Hepatocyte (in vitro differentiated cells): ENCODE data around the gene POLR1E.

ENCODE experiments used
- EZH2 ChIP-seq: fragments of 200-600 bp; sonication (generic); IDR thresholded peaks from 2 replicates; pipeline ENCODE4 v1.6.1; 2016; ENCODE audit warnings: antibody characterized with exemption, mild to moderate bottlenecking, borderline replicate concordance
- TF ChIP-seq, protein P1 (sequence below): fragments of 200-600 bp; sonication (generic); IDR thresholded peaks from 2 replicates; pipeline ENCODE4 v1.5.1; 2016; ENCODE audit warnings: antibody characterized with exemption, mild to moderate bottlenecking; ENCODE audit not compliant: poor library complexity

DNA sequence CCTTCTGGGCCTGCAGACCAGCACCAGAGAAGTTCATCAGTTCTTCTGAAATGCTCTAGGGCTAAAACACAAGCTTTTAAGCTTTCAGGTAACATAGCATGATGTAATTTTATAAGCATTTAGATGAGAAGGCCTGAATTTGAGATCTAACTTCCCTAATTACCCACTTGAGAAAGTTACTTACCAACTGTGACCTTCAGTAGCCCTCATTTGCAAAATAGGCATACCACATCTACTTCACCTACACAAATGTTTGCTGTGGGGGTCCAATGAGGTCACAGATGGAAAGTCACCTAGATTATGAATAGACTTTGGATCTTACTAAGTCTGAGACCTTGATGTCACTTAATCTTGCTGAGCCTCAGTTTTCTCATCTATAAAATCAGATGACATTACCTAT, 53.9 kb downstream of the POLR1E start:
- TF ChIP-seq, protein P1, sequence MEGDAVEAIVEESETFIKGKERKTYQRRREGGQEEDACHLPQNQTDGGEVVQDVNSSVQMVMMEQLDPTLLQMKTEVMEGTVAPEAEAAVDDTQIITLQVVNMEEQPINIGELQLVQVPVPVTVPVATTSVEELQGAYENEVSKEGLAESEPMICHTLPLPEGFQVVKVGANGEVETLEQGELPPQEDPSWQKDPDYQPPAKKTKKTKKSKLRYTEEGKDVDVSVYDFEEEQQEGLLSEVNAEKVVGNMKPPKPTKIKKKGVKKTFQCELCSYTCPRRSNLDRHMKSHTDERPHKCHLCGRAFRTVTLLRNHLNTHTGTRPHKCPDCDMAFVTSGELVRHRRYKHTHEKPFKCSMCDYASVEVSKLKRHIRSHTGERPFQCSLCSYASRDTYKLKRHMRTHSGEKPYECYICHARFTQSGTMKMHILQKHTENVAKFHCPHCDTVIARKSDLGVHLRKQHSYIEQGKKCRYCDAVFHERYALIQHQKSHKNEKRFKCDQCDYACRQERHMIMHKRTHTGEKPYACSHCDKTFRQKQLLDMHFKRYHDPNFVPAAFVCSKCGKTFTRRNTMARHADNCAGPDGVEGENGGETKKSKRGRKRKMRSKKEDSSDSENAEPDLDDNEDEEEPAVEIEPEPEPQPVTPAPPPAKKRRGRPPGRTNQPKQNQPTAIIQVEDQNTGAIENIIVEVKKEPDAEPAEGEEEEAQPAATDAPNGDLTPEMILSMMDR = no peak
- no peak for TF ChIP-seq EZH2
